ENCODE data around the gene EMCN.
"Not testable (repeated sequence)": the region's sequence is repeated elsewhere in the genome, so short reads cannot be mapped to it uniquely, and the experiment has no call there.

The EMCN gene

GRCh38 chr4:100489305-100489704 is 28.5 kb downstream of the EMCN start:
- DNase-seq: no peak

GRCh38 chr4:100486496-100486895 is 31.3 kb downstream of the EMCN start:
- no peak for DNase-seq

- DNase-seq: no peak
Measured at GRCh38 chr4:100483796-100484195, 34.0 kb downstream of the EMCN start.

GRCh38 chr4:100479971-100480370 is 37.9 kb downstream of the EMCN start:
- no peak for DNase-seq

- no peak for DNase-seq
Measured at GRCh38 chr4:100469555-100469954, 48.3 kb downstream of the EMCN start.

GRCh38 chr4:100466501-100466900 is 51.3 kb downstream of the EMCN start:
- DNase-seq: no peak

GRCh38 chr4:100461807-100462605 is 55.8 kb downstream of the EMCN start:
- DNase-seq: no peak

GRCh38 chr4:100450449-100450848 is 67.4 kb downstream of the EMCN start:
- DNase-seq: no peak

- no peak for DNase-seq
Measured at GRCh38 chr4:100431416-100431815, 86.4 kb downstream of the EMCN start.

- peak in 1 of 5 experiments; percentile 75 for DNase-seq
Measured at GRCh38 chr4:100430451-100430850, 87.4 kb downstream of the EMCN start.

- DNase-seq: no peak
Measured at GRCh38 chr4:100429616-100430015, 88.2 kb downstream of the EMCN start.

- DNase-seq: no peak
Measured at GRCh38 chr4:100428051-100428450, 89.8 kb downstream of the EMCN start.

- DNase-seq: no peak
Measured at GRCh38 chr4:100424376-100424775, 93.4 kb downstream of the EMCN start.

GRCh38 chr4:100422894-100423293 is 94.9 kb downstream of the EMCN start:
- DNase-seq: no peak

GRCh38 chr4:100421361-100421978 is 96.4 kb downstream of the EMCN start:
- DNase-seq: peak in 1 of 5 experiments; percentile 12

GRCh38 chr4:100420571-100420970 is 97.3 kb downstream of the EMCN start:
- DNase-seq: no peak

- DNase-seq: peak in 1 of 5 experiments; percentile 21
Measured at GRCh38 chr4:100417565-100417964, 100.3 kb downstream of the EMCN start.

- DNase-seq: no peak
Measured at GRCh38 chr4:100414016-100414790, 103.6 kb downstream of the EMCN start.

GRCh38 chr4:100391863-100392262 is 126.0 kb downstream of the EMCN start:
- DNase-seq: peak in 1 of 5 experiments; percentile 73

- DNase-seq: peak in 1 of 5 experiments; percentile 30
Measured at GRCh38 chr4:100391086-100391485, 126.7 kb downstream of the EMCN start.

- no peak for DNase-seq
Measured at GRCh38 chr4:100386270-100386669, 131.6 kb downstream of the EMCN start.

GRCh38 chr4:100380401-100380800 is 137.4 kb downstream of the EMCN start:
- not testable (repeated sequence) for DNase-seq

GRCh38 chr4:100379583-100380105 is 138.2 kb downstream of the EMCN start:
- DNase-seq: no peak

Measured in T-helper 2 cell (primary cell).